Vagina (tissue), 2 donors: ENCODE results near the gene CPT1C. TPM values are rescaled to one million over a fixed set of nuclear protein-coding genes. Genes with fewer than 3 reads are reported as not detected.

Experiments
- DNase-seq, 2 donors: peaks; one replicate each; pipeline ENCODE4 v3.0.0-alpha.2; 2017; ENCODE audit errors: extremely low spot score in 2 of 2
- H3K27ac ChIP-seq: fragments of 200-600 bp; sonication (generic); one replicate; pipeline ENCODE4 v1.5.1; 2019
- H3K27me3 ChIP-seq: fragments of 200-600 bp; sonication (generic); one replicate; pipeline ENCODE4 v1.5.1; 2019
- H3K36me3 ChIP-seq, 2 donors: fragments of 200-600 bp; sonication (generic); one replicate each; pipeline ENCODE4 v1.5.1; 2017 to 2019
- H3K4me1 ChIP-seq: fragments of 200-600 bp; sonication (generic); one replicate; pipeline ENCODE4 v1.5.1; 2019
- H3K4me3 ChIP-seq, 2 donors: fragments of 200-600 bp; sonication (generic); 1 replicate in 1 of 2; 2 replicates in 1 of 2; pipeline ENCODE4 v1.5.1; 2016 to 2019
- H3K9me3 ChIP-seq: fragments of 200-600 bp; sonication (generic); one replicate; pipeline ENCODE4 v1.5.1; 2019
- CTCF ChIP-seq, 3 experiments: fragments of 450-650 bp in 2 of 3; fragments of 200-600 bp in 1 of 3; sonication (generic) in 1 of 3; IDR thresholded peaks; one replicate each; pipeline ENCODE4 v1.5.1; 2017 to 2019; ENCODE audit warnings: antibody characterized with exemption in 3 of 3, mild to moderate bottlenecking in 2 of 3, moderate library complexity in 2 of 3
- POLR2A ChIP-seq, 2 donors: fragments of 450-650 bp; IDR thresholded peaks; one replicate each; pipeline ENCODE4 v1.6.1; 2017; ENCODE audit warnings: antibody characterized with exemption in 2 of 2, mild to moderate bottlenecking in 2 of 2, moderate library complexity in 2 of 2
- POLR2AphosphoS5 ChIP-seq, 2 donors: sonication (generic); formaldehyde crosslinking; IDR thresholded peaks; one replicate each; pipeline ENCODE4 v1.9.0; 2017; ENCODE audit warnings: antibody characterized with exemption in 2 of 2, mild to moderate bottlenecking in 2 of 2, low read depth in 1 of 2; ENCODE audit not compliant: insufficient read depth in 1 of 2
- intact Hi-C: fragments of 100-400 bp; cut with DNase I; formaldehyde crosslinking; loops from one replicate; pipeline ENCODE4 v1.15.1; 2023
- total RNA-seq: library from RNA; depleted of rRNA; stranded (reverse); fragments of >200 nt; gene quantifications from one replicate; pipeline ENCODE4 v1.2.3, GENCODE V29; 2016

Gene CPT1C
- total RNA-seq, 1 donor from 2014 or later, result 12.3 TPM

GRCh38 chr19:49645592-49645991 is 45.3 kb upstream of the CPT1C start:
- intact Hi-C loops, result no loop called here
- H3K4me1 ChIP-seq, result peaks cover 41% of the 10 kb centered on the region
- no peak overlapping the region for H3K4me3 ChIP-seq
- DNase-seq, result no peak
- TF ChIP-seq CTCF (IDR thresholded peaks at IDR 0.05) (no peak), POLR2A (IDR thresholded peaks at IDR 0.05) (no peak), POLR2AphosphoS5 (IDR thresholded peaks at IDR 0.05; ENCODE audit: insufficient read depth in 1 of 2, low read depth in 1 of 2) (no peak)
- H3K9me3 ChIP-seq, result no peaks in the 10 kb centered on the region
- peaks cover 0 to 32% of the 10 kb centered on the region in 2 donors for H3K36me3 ChIP-seq
- no peaks in the 10 kb centered on the region for H3K27me3 ChIP-seq
- H3K27ac ChIP-seq, result no peak overlapping the region

- Histone ChIP-seq H3K36me3 (peaks cover 0 to 34% of the 10 kb centered on the region in 2 donors), H3K27ac (no peak overlapping the region), H3K4me3 (no peak overlapping the region), H3K9me3 (no peaks in the 10 kb centered on the region), H3K4me1 (peaks cover 38% of the 10 kb centered on the region), H3K27me3 (no peaks in the 10 kb centered on the region)
- no peak for TF ChIP-seq POLR2AphosphoS5 (IDR thresholded peaks at IDR 0.05; ENCODE audit: insufficient read depth in 1 of 2, low read depth in 1 of 2)
- TF ChIP-seq CTCF (IDR thresholded peaks at IDR 0.05), result no peak
- no peak for TF ChIP-seq POLR2A (IDR thresholded peaks at IDR 0.05)
- intact Hi-C loops, result no loop called here
- DNase-seq, result no peak
Measured at GRCh38 chr19:49645995-49646394, 44.9 kb upstream of the CPT1C start.

GRCh38 chr19:49646586-49646985 is 44.3 kb upstream of the CPT1C start:
- H3K27me3 ChIP-seq, result no peaks in the 10 kb centered on the region
- H3K27ac ChIP-seq, result no peak overlapping the region
- H3K4me1 ChIP-seq, result peaks cover 34% of the 10 kb centered on the region
- H3K9me3 ChIP-seq, result no peaks in the 10 kb centered on the region
- TF ChIP-seq CTCF (IDR thresholded peaks at IDR 0.05), result no peak
- TF ChIP-seq POLR2A (IDR thresholded peaks at IDR 0.05), result no peak
- TF ChIP-seq POLR2AphosphoS5 (IDR thresholded peaks at IDR 0.05; ENCODE audit: insufficient read depth in 1 of 2, low read depth in 1 of 2), result no peak
- H3K4me3 ChIP-seq, result no peak overlapping the region
- DNase-seq, result no peak
- intact Hi-C loops, result no loop called here
- peaks cover 0 to 40% of the 10 kb centered on the region in 2 donors for H3K36me3 ChIP-seq

- Histone ChIP-seq H3K9me3 (no peaks in the 10 kb centered on the region), H3K27me3 (no peaks in the 10 kb centered on the region), H3K4me1 (no peaks in the 10 kb centered on the region), H3K36me3 (peaks cover 4 to 80% of the 10 kb centered on the region in 2 donors), H3K27ac (no peak overlapping the region), H3K4me3 (no peak overlapping the region)
- TF ChIP-seq CTCF (IDR thresholded peaks at IDR 0.05), result no peak
- TF ChIP-seq POLR2A (IDR thresholded peaks at IDR 0.05), result no peak
- TF ChIP-seq POLR2AphosphoS5 (IDR thresholded peaks at IDR 0.05; ENCODE audit: insufficient read depth in 1 of 2, low read depth in 1 of 2), result no peak
- intact Hi-C loops, result no loop called here
- DNase-seq, result no peak
Measured at GRCh38 chr19:49651029-49651819, 39.7 kb upstream of the CPT1C start.
